CD4-positive, alpha-beta T cell (primary cell): ENCODE measurements around the gene WAC. TPM values are rescaled to one million over a fixed set of nuclear protein-coding genes. Genes with fewer than 3 reads are reported as not detected.
A peak's percentile ranks its signal among the peaks of the same experiment; 100 is the strongest.

Experiments used
- ATAC-seq: fragments of 200-7000 bp; cut with Tn5 transposase; one replicate; pipeline ENCODE4 v1.10.0; 2022; ENCODE audit warnings: mild to moderate bottlenecking; ENCODE audit not compliant: poor library complexity
- CTCF ChIA-PET: fragments of 350-600 bp; sonication (Branson Sonifier 250); formaldehyde crosslinking; loops from one replicate; lab custom pipeline; 2021; ENCODE audit warnings: antibody characterized with exemption, inconsistent platforms; lab: Charles Lee
- POLR2A ChIA-PET: fragments of 350-600 bp; sonication (Branson Sonifier 250); formaldehyde crosslinking; loops from one replicate; lab custom pipeline; 2021; ENCODE audit warnings: antibody characterized with exemption, inconsistent platforms; lab: Charles Lee
- DNase-seq, 14 experiments: peaks; one replicate each; pipeline ENCODE4 v3.0.0-alpha.2; 2013 to 2020; ENCODE audit warnings: mixed read lengths in 2 of 14
- H3K27ac ChIP-seq, 2 donors: one replicate each; pipeline versions ENCODE4 v1.5.1 to v1.7.0; 2013; ENCODE audit warnings: low read length in 2 of 2, low read depth in 1 of 2, mild to moderate bottlenecking in 1 of 2
- H3K27me3 ChIP-seq, 2 experiments: 1 replicate in 1 of 2; 2 replicates in 1 of 2; pipeline versions ENCODE4 v1.6.1 to v1.7.0; 2013; ENCODE audit warnings: low read length in 2 of 2, control low read depth in 1 of 2, mild to moderate bottlenecking in 1 of 2, moderate library complexity in 1 of 2; ENCODE audit not compliant: insufficient read depth in 2 of 2, control insufficient read depth in 1 of 2
- H3K36me3 ChIP-seq: one replicate; pipeline ENCODE4 v1.6.1; 2013; ENCODE audit warnings: low read length, control low read depth; ENCODE audit not compliant: insufficient read depth
- H3K4me1 ChIP-seq: one replicate; pipeline ENCODE4 v1.6.1; 2013; ENCODE audit warnings: low read length, control low read depth; ENCODE audit not compliant: insufficient read depth
- H3K4me3 ChIP-seq: one replicate; pipeline ENCODE4 v1.5.1; 2013; ENCODE audit warnings: mild to moderate bottlenecking, low read length, moderate library complexity
- H3K9me3 ChIP-seq, 2 experiments: 1 replicate in 1 of 2; 2 replicates in 1 of 2; pipeline versions ENCODE4 v1.6.1 to v1.7.0; 2013; ENCODE audit warnings: low read length in 2 of 2, mild to moderate bottlenecking in 2 of 2, control low read depth in 1 of 2, moderate library complexity in 1 of 2; ENCODE audit not compliant: control insufficient read depth in 1 of 2, insufficient read depth in 1 of 2
- H3K27ac Mint-ChIP-seq: one replicate; pipeline ENCODE4 v1.8.0; 2020; ENCODE audit warnings: mixed read lengths
- H3K27me3 Mint-ChIP-seq: one replicate; pipeline ENCODE4 v1.8.0; 2021; ENCODE audit warnings: mixed read lengths
- H3K36me3 Mint-ChIP-seq: one replicate; pipeline ENCODE4 v1.8.0; 2021; ENCODE audit warnings: low read depth, mixed read lengths
- H3K4me1 Mint-ChIP-seq: one replicate; pipeline ENCODE4 v1.8.0; 2021; ENCODE audit warnings: low read depth, mixed read lengths
- H3K4me3 Mint-ChIP-seq: one replicate; pipeline ENCODE4 v1.8.0; 2020; ENCODE audit warnings: mild to moderate bottlenecking, mixed read lengths
- H3K9me3 Mint-ChIP-seq: one replicate; pipeline ENCODE4 v1.8.0; 2020; ENCODE audit warnings: mixed read lengths
- intact Hi-C, 2 experiments: fragments of 100-400 bp; cut with DNase I in 1 of 2; cut with micrococcal nuclease in 1 of 2; formaldehyde crosslinking; loops; one replicate each; pipeline versions ENCODE4 v1.15.1 to v1.9.0; 2023 to 2025; cut with DNase I, micrococcal nuclease
- total RNA-seq, 174 experiments: library from RNA in 2 of 174; stranded (reverse) in 2 of 174; gene quantifications; one replicate each; pipeline ENCODE4 v1.2.3 and lab custom pipeline; 2021 to 2026
- TF ChIP-seq, protein P1 (sequence below): fragments of 200-600 bp; IDR thresholded peaks from one replicate; pipeline ENCODE4 v1.8.0; 2022; ENCODE audit warnings: antibody characterized with exemption, mild to moderate bottlenecking

Gene WAC
- total RNA-seq, 2 experiments from 2014 or later = 169 to 177 TPM

DNA sequence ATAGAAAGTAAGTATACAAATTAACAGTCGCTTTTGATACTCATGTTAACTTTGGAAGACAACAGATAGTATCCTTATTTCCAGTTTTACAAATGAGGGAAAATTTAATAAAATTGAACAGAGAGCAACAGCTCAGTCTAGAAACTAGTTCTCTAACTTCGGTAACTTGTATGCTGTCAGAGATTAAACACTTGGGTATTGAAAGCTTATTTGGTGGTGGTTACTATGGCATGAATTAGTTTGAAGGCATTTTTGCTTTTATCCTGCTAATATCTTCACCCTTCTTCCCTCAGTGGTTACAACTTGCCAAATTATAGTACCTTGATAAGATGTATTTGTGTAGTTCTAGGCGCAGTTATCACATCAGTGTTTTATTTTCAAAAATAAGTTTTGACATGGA is 7.2 kb downstream of the WAC start:
- H3K4me3 ChIP-seq = no peak overlapping the region
- Mint-ChIP-seq H3K36me3 (peaks cover 94% of the 10 kb centered on the region), H3K4me1 (peaks cover 73% of the 10 kb centered on the region), H3K27me3 (no peaks in the 10 kb centered on the region), H3K9me3 (no peaks in the 10 kb centered on the region), H3K4me3 (no peak overlapping the region), H3K27ac (no peak overlapping the region)
- no peak overlapping the region for H3K27ac ChIP-seq
- TF ChIP-seq, protein P1, sequence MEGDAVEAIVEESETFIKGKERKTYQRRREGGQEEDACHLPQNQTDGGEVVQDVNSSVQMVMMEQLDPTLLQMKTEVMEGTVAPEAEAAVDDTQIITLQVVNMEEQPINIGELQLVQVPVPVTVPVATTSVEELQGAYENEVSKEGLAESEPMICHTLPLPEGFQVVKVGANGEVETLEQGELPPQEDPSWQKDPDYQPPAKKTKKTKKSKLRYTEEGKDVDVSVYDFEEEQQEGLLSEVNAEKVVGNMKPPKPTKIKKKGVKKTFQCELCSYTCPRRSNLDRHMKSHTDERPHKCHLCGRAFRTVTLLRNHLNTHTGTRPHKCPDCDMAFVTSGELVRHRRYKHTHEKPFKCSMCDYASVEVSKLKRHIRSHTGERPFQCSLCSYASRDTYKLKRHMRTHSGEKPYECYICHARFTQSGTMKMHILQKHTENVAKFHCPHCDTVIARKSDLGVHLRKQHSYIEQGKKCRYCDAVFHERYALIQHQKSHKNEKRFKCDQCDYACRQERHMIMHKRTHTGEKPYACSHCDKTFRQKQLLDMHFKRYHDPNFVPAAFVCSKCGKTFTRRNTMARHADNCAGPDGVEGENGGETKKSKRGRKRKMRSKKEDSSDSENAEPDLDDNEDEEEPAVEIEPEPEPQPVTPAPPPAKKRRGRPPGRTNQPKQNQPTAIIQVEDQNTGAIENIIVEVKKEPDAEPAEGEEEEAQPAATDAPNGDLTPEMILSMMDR = no peak
- no peaks in the 10 kb centered on the region for H3K27me3 ChIP-seq
- ChIA-PET POLR2A (no interaction called here), CTCF (no interaction called here)
- H3K36me3 ChIP-seq = peaks cover 85% of the 10 kb centered on the region
- H3K4me1 ChIP-seq = peaks cover 31% of the 10 kb centered on the region
- H3K9me3 ChIP-seq = no peaks in the 10 kb centered on the region
- intact Hi-C loops = loop anchor here in 1 of 2 experiments (5.0 kb wide), 2 partner anchors 37 to 108 kb away; no protein-coding TSS in a partner anchor
- DNase-seq = no peak
- no peak for ATAC-seq

- Mint-ChIP-seq H3K4me3 (peak overlapping the region; percentile 5), H3K27ac (no peak overlapping the region), H3K4me1 (peaks cover 72% of the 10 kb centered on the region), H3K27me3 (no peaks in the 10 kb centered on the region), H3K36me3 (peaks cover 93% of the 10 kb centered on the region), H3K9me3 (no peaks in the 10 kb centered on the region)
- ChIA-PET POLR2A (interaction anchor here (2.1 kb wide), 1 partner anchor 10 kb away, joined by 7 read pairs; no protein-coding TSS in a partner anchor), CTCF (interaction anchor here (1.1 kb wide), 1 partner anchor 9 kb away, joined by 3 read pairs; no protein-coding TSS in a partner anchor)
- peaks cover 85% of the 10 kb centered on the region for H3K36me3 ChIP-seq
- TF ChIP-seq, protein P1 = no peak
- no peak overlapping the region for H3K27ac ChIP-seq
- DNase-seq = no peak
- H3K4me1 ChIP-seq = peaks cover 29% of the 10 kb centered on the region
- H3K4me3 ChIP-seq = no peak overlapping the region
- H3K27me3 ChIP-seq = no peaks in the 10 kb centered on the region
- no peak for ATAC-seq
- no peaks in the 10 kb centered on the region for H3K9me3 ChIP-seq
- intact Hi-C loops = loop anchor here in 1 of 2 experiments (5.0 kb wide), 2 partner anchors 35 to 110 kb away; no protein-coding TSS in a partner anchor
These were observed 8.9 kb downstream of the WAC start for GRCh38 chr10:28541717-28542365.

DNA sequence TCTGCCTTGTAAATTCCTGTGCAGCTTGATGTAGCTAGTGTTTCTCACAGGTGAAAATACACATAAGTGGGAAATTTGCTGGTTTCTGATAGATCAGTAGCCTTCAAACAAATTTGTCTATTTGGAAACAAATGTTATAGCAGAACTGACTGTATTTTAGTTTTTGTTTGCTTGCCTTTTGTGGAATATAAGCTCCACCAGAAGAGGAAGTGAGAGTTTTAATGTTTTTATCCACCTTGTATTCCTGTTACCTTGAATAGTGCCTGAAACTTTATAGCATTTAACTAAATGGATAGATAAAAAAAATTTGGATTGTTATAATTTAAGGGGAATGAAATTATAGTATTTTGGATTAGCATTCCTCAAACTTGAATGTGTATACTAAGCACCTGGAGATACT is 9.8 kb downstream of the WAC start:
- ChIA-PET POLR2A (interaction anchor here (2.1 kb wide), 1 partner anchor 10 kb away, joined by 7 read pairs; no protein-coding TSS in a partner anchor), CTCF (interaction anchor here (1.0 kb wide), 1 partner anchor 23 kb away, joined by 3 read pairs; no protein-coding TSS in a partner anchor)
- DNase-seq (no peak), ATAC-seq (no peak)
- H3K36me3 Mint-ChIP-seq = peaks cover 89% of the 10 kb centered on the region
- Histone ChIP-seq H3K27me3 (no peaks in the 10 kb centered on the region), H3K4me3 (no peak overlapping the region), H3K9me3 (no peaks in the 10 kb centered on the region), H3K27ac (no peak overlapping the region), H3K36me3 (peaks cover 76% of the 10 kb centered on the region), H3K4me1 (peaks cover 29% of the 10 kb centered on the region)
- no peak overlapping the region for H3K4me3 Mint-ChIP-seq
- no peaks in the 10 kb centered on the region for H3K9me3 Mint-ChIP-seq
- H3K27ac Mint-ChIP-seq = peak overlapping the region; percentile 36
- TF ChIP-seq, protein P1 = no peak
- H3K27me3 Mint-ChIP-seq = no peaks in the 10 kb centered on the region
- intact Hi-C loops = loop anchor here in 1 of 2 experiments (5.0 kb wide), 2 partner anchors 35 to 110 kb away; no protein-coding TSS in a partner anchor
- H3K4me1 Mint-ChIP-seq = peaks cover 63% of the 10 kb centered on the region
